ENCODE data around the gene NRG3.

NRG3 gene

DNA sequence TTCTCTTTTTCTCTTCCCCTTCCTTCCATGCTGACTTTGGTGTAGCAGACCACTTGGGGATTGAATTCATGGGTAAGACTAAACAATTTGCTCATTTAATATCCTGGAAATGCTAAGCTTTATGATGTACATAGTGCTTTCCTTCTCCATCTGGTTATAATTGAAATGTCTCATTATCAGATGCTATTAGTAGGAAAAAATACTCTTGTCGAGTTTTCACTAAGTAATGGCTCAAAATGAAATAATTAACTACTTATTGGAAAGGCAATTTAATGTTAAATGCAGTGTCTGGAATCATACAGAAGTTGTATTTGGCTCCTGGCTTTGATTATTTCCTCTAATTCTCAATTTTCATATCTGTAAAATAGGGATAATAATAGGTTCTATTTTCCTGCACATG lies 990.4 kb downstream of the NRG3 start:
- H3K4me2 ChIP-seq (ENCODE audit: low read length) = no peak overlapping the region
- H3K79me2 ChIP-seq (ENCODE audit: control insufficient read depth, insufficient read depth, low read length, poor library complexity) = no peaks in the 10 kb centered on the region
- H3K18ac ChIP-seq (ENCODE audit: low read length) = no peak overlapping the region
- H4K91ac ChIP-seq (ENCODE audit: low read depth, low read length) = no peak overlapping the region
- no CpG with 5 or more reads among the region's 1 CpG for WGBS (ENCODE audit: extremely low coverage, insufficient coverage, insufficient read length)
- H3K36me3 ChIP-seq (ENCODE audit: control insufficient read depth in 1 of 2, insufficient read depth in 2 of 2, low read length in 2 of 2) = no peaks in the 10 kb centered on the region
- H3K14ac ChIP-seq (ENCODE audit: low read length) = no peak overlapping the region
- H2BK5ac ChIP-seq (ENCODE audit: low read depth, low read length, poor library complexity) = no peak overlapping the region
- no peak overlapping the region for H2AFZ ChIP-seq (ENCODE audit: insufficient read depth, low read length, poor library complexity)
- no peak overlapping the region for H3K4ac ChIP-seq (ENCODE audit: low read depth, low read length)
- no peak overlapping the region for H4K8ac ChIP-seq (ENCODE audit: low read depth, low read length)
- H2BK120ac ChIP-seq (ENCODE audit: insufficient read depth, low read length, poor library complexity) = no peak overlapping the region
- no peak overlapping the region for H3K4me3 ChIP-seq (ENCODE audit: low read depth, low read length)
- H3K23ac ChIP-seq (ENCODE audit: low read length) = no peak overlapping the region
- no peak overlapping the region for H3K9ac ChIP-seq (ENCODE audit: low read length)
- no peaks in the 10 kb centered on the region for H3K27me3 ChIP-seq (ENCODE audit: insufficient read depth, low read length)
- H3K27ac ChIP-seq (ENCODE audit: low read depth, low read length) = no peak overlapping the region
- no peak overlapping the region for H2BK12ac ChIP-seq (ENCODE audit: low read length)
- no peaks in the 10 kb centered on the region for H3K4me1 ChIP-seq (ENCODE audit: control insufficient read depth in 1 of 2, insufficient read depth in 2 of 2, low read length in 2 of 2)
- H3K9me3 ChIP-seq (ENCODE audit: insufficient read depth, low read depth, low read length) = no peaks in the 10 kb centered on the region
- DNase-seq = no peak
- H4K12ac ChIP-seq (ENCODE audit: low read depth, low read length) = no peak overlapping the region
- H2AK5ac ChIP-seq (ENCODE audit: low read length) = no peak overlapping the region
- no peaks in the 10 kb centered on the region for H3K79me1 ChIP-seq (ENCODE audit: low read length)

- Histone ChIP-seq H3K27ac (ENCODE audit: low read depth, low read length) (no peak overlapping the region), H3K9me3 (ENCODE audit: insufficient read depth, low read depth, low read length) (no peaks in the 10 kb centered on the region), H2BK12ac (ENCODE audit: low read length) (no peak overlapping the region), H4K91ac (ENCODE audit: low read depth, low read length) (no peak overlapping the region), H3K4ac (ENCODE audit: low read depth, low read length) (no peak overlapping the region), H3K4me1 (ENCODE audit: control insufficient read depth in 1 of 2, insufficient read depth in 2 of 2, low read length in 2 of 2) (no peaks in the 10 kb centered on the region), H4K12ac (ENCODE audit: low read depth, low read length) (no peak overlapping the region), H3K79me1 (ENCODE audit: low read length) (no peaks in the 10 kb centered on the region), H3K4me3 (ENCODE audit: low read depth, low read length) (no peak overlapping the region), H3K27me3 (ENCODE audit: insufficient read depth, low read length) (no peaks in the 10 kb centered on the region), H3K9ac (ENCODE audit: low read length) (no peak overlapping the region), H2BK5ac (ENCODE audit: low read depth, low read length, poor library complexity) (no peak overlapping the region), H4K8ac (ENCODE audit: low read depth, low read length) (no peak overlapping the region), H3K23ac (ENCODE audit: low read length) (no peak overlapping the region), H2AK5ac (ENCODE audit: low read length) (no peak overlapping the region), H3K4me2 (ENCODE audit: low read length) (no peak overlapping the region), H3K36me3 (ENCODE audit: control insufficient read depth in 1 of 2, insufficient read depth in 2 of 2, low read length in 2 of 2) (no peaks in the 10 kb centered on the region), H3K14ac (ENCODE audit: low read length) (no peak overlapping the region), H3K18ac (ENCODE audit: low read length) (no peak overlapping the region), H2BK120ac (ENCODE audit: insufficient read depth, low read length, poor library complexity) (no peak overlapping the region), H2AFZ (ENCODE audit: insufficient read depth, low read length, poor library complexity) (no peak overlapping the region), H3K79me2 (ENCODE audit: control insufficient read depth, insufficient read depth, low read length, poor library complexity) (no peaks in the 10 kb centered on the region)
- peak in 1 of 2 donors; percentile 40 for DNase-seq
- 100% methylated on average over 3 of the region's 6 CpGs for WGBS (ENCODE audit: extremely low coverage, insufficient coverage, insufficient read length)
Observed at GRCh38 chr10:82866424-82867020, 991.5 kb downstream of the NRG3 start.

- no peak for DNase-seq
- no peak overlapping the region for H4K8ac ChIP-seq (ENCODE audit: low read depth, low read length)
- H3K14ac ChIP-seq (ENCODE audit: low read length) = no peak overlapping the region
- H3K9ac ChIP-seq (ENCODE audit: low read length) = no peak overlapping the region
- H3K4ac ChIP-seq (ENCODE audit: low read depth, low read length) = no peak overlapping the region
- no peaks in the 10 kb centered on the region for H3K79me2 ChIP-seq (ENCODE audit: control insufficient read depth, insufficient read depth, low read length, poor library complexity)
- H3K4me1 ChIP-seq (ENCODE audit: control insufficient read depth in 1 of 2, insufficient read depth in 2 of 2, low read length in 2 of 2) = no peaks in the 10 kb centered on the region
- no peak overlapping the region for H3K23ac ChIP-seq (ENCODE audit: low read length)
- H3K18ac ChIP-seq (ENCODE audit: low read length) = no peak overlapping the region
- H4K12ac ChIP-seq (ENCODE audit: low read depth, low read length) = no peak overlapping the region
- no CpG with 5 or more reads among the region's 3 CpGs for WGBS (ENCODE audit: extremely low coverage, insufficient coverage, insufficient read length)
- no peak overlapping the region for H2BK12ac ChIP-seq (ENCODE audit: low read length)
- H3K79me1 ChIP-seq (ENCODE audit: low read length) = no peaks in the 10 kb centered on the region
- no peaks in the 10 kb centered on the region for H3K9me3 ChIP-seq (ENCODE audit: insufficient read depth, low read depth, low read length)
- no peak overlapping the region for H3K27ac ChIP-seq (ENCODE audit: low read depth, low read length)
- no peak overlapping the region for H3K4me2 ChIP-seq (ENCODE audit: low read length)
- H2BK120ac ChIP-seq (ENCODE audit: insufficient read depth, low read length, poor library complexity) = no peak overlapping the region
- H3K4me3 ChIP-seq (ENCODE audit: low read depth, low read length) = no peak overlapping the region
- no peak overlapping the region for H4K91ac ChIP-seq (ENCODE audit: low read depth, low read length)
- no peak overlapping the region for H2AK5ac ChIP-seq (ENCODE audit: low read length)
- H3K36me3 ChIP-seq (ENCODE audit: control insufficient read depth in 1 of 2, insufficient read depth in 2 of 2, low read length in 2 of 2) = no peaks in the 10 kb centered on the region
- H3K27me3 ChIP-seq (ENCODE audit: insufficient read depth, low read length) = no peaks in the 10 kb centered on the region
- no peak overlapping the region for H2BK5ac ChIP-seq (ENCODE audit: low read depth, low read length, poor library complexity)
- H2AFZ ChIP-seq (ENCODE audit: insufficient read depth, low read length, poor library complexity) = no peak overlapping the region
Observed at GRCh38 chr10:82867056-82867455, 992.1 kb downstream of the NRG3 start.

GRCh38 chr10:82874671-82875070 lies 999.7 kb downstream of the NRG3 start:
- no peaks in the 10 kb centered on the region for H3K79me2 ChIP-seq (ENCODE audit: control insufficient read depth, insufficient read depth, low read length, poor library complexity)
- H3K4ac ChIP-seq (ENCODE audit: low read depth, low read length) = no peak overlapping the region

More at GRCh38 chr10:82874671-82875070, 999.7 kb downstream of the NRG3 start:
- H3K79me1 ChIP-seq (ENCODE audit: low read length) = no peaks in the 10 kb centered on the region
- no peak overlapping the region for H3K27ac ChIP-seq (ENCODE audit: low read depth, low read length)
- no peaks in the 10 kb centered on the region for H3K4me1 ChIP-seq (ENCODE audit: control insufficient read depth in 1 of 2, insufficient read depth in 2 of 2, low read length in 2 of 2)
- no peak overlapping the region for H3K23ac ChIP-seq (ENCODE audit: low read length)
- H2AK5ac ChIP-seq (ENCODE audit: low read length) = no peak overlapping the region
- no peak overlapping the region for H2AFZ ChIP-seq (ENCODE audit: insufficient read depth, low read length, poor library complexity)
- no CpG with 5 or more reads among the region's 1 CpG for WGBS (ENCODE audit: extremely low coverage, insufficient coverage, insufficient read length)
- DNase-seq = no peak
- H4K91ac ChIP-seq (ENCODE audit: low read depth, low read length) = no peak overlapping the region
- no peak overlapping the region for H3K4me2 ChIP-seq (ENCODE audit: low read length)
- no peak overlapping the region for H2BK12ac ChIP-seq (ENCODE audit: low read length)
- no peak overlapping the region for H3K18ac ChIP-seq (ENCODE audit: low read length)
- no peak overlapping the region for H2BK5ac ChIP-seq (ENCODE audit: low read depth, low read length, poor library complexity)
- no peak overlapping the region for H3K4me3 ChIP-seq (ENCODE audit: low read depth, low read length)
- H4K8ac ChIP-seq (ENCODE audit: low read depth, low read length) = no peak overlapping the region
- H3K36me3 ChIP-seq (ENCODE audit: control insufficient read depth in 1 of 2, insufficient read depth in 2 of 2, low read length in 2 of 2) = no peaks in the 10 kb centered on the region
- H3K9ac ChIP-seq (ENCODE audit: low read length) = no peak overlapping the region
- no peak overlapping the region for H4K12ac ChIP-seq (ENCODE audit: low read depth, low read length)
- no peaks in the 10 kb centered on the region for H3K9me3 ChIP-seq (ENCODE audit: insufficient read depth, low read depth, low read length)
- no peak overlapping the region for H2BK120ac ChIP-seq (ENCODE audit: insufficient read depth, low read length, poor library complexity)
- H3K27me3 ChIP-seq (ENCODE audit: insufficient read depth, low read length) = no peaks in the 10 kb centered on the region
- H3K14ac ChIP-seq (ENCODE audit: low read length) = no peak overlapping the region
